ENCODE data around the gene SETD1A.

GRCh38 chr16:30997725-30998711 is 40.5 kb downstream of the SETD1A start:
- TF ChIP-seq EZH2phosphoT487 (IDR thresholded peaks at IDR 0.05; ENCODE audit: insufficient read depth, low read depth) (no peak), EZH2 (IDR thresholded peaks at IDR 0.05; ENCODE audit: insufficient read depth, poor library complexity, severe bottlenecking) (no peak)
